Skin epidermis (tissue), 12 donors: Measurements from ENCODE around the gene CISD3.

ENCODE experiments used
- H3K27ac ChIP-seq, 21 experiments: fragments of 200-600 bp; sonication (generic) in 11 of 21; one replicate each; pipeline ENCODE4 v1.5.0; 2020; ENCODE audit warnings: mild to moderate bottlenecking in 3 of 21, inconsistent platforms in 2 of 21, moderate library complexity in 2 of 21
- H3K4me3 ChIP-seq, 7 experiments: fragments of 200-600 bp; sonication (generic) in 2 of 7; one replicate each; pipeline ENCODE4 v1.5.0; 2020; ENCODE audit warnings: inconsistent platforms in 2 of 7, mild to moderate bottlenecking in 2 of 7, moderate library complexity in 1 of 7

CISD3 gene

DNA sequence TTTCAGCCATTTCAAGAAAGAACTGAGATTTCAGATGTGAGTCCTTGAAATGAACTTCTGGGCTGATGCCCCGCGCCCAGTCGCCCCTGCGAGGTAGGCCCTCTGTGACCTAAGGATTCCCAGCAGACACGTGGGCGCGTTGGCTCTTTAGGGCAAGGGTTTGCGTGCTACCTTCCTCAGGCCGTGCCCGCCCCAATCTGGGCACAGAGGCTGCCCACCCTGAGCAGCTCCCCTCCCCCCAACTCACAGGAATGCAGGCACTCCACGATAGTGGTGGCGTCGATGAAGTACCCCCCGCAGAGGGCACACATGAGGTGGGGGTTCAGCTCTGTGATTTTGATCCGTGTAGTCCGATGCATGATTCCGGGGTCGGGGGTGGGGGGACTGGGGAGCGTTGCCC is 9.9 kb downstream of the CISD3 start:
- H3K27ac ChIP-seq, result no peak overlapping the region
- H3K4me3 ChIP-seq, result no peak overlapping the region

DNA sequence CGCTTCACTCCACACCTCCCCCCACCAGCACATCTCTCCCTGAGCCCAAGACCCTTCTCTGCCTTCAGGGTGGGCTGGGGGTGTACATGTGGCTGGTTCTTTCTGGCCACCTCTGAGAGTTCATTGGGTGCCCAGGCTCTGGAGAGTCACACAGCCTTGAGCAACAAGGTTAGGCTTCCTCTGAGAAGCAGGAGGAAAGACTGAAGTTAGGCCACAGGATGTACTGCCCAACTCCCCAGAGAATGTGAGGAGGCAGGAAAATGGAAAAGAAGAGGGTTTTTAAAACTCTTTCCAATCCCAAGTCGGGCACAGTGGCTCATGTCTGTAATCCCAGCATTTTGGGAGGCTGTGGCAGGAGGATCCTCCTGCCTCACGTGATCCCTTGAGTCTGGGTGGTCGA is 10.7 kb downstream of the CISD3 start:
- peak overlapping the region in 1 of 21 experiments; percentile 44 for H3K27ac ChIP-seq
- no peak overlapping the region for H3K4me3 ChIP-seq

DNA sequence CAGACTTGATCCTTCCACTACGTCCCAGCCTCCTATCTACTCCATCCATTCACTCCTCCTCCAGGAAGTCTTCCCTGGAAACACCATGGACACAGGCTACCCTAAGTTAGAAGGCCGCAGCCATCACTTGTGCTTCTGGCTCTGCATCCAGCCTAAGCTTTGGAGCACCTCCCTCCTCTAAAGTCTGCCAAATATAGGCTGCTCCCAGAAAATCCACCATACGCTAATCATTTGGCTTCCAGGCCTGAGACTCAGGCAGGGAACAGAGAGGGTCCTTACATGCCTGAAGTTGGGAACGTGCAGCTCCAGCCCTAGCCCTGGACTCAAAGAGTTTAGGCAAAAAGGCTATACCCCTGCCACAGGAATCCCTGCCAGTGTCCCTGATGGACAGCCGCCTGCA is 11.3 kb downstream of the CISD3 start:
- Histone ChIP-seq H3K4me3 (no peak overlapping the region), H3K27ac (peak overlapping the region in 7 of 21 experiments; percentile 19 to 87 (median 66))

DNA sequence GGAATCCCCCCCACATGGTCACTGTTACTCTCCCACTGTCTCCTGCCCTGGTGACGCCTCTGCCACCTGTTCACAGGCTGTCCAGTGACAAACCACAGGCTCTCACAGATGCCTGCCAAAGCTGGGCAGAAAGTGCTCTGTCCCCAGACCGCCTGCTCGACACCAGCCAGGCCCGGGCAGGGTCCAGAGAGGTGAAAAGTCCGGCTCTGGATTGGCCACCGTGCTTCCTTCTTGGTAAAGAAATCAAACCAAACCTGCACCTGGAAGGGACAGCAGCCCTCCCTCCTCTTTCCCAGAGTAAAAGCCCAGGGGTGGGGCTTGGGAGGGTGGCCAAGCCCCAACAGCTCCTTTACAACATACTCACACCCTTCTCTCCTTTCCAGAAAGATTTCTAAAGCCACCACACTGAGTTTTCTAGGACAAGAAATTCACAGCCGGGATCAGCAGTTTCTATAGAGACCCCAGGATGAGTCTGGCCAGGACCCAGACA is 11.8 kb downstream of the CISD3 start:
- H3K4me3 ChIP-seq, result no peak overlapping the region
- peak overlapping the region in 10 of 21 experiments; percentile 19 to 87 (median 65) for H3K27ac ChIP-seq

DNA sequence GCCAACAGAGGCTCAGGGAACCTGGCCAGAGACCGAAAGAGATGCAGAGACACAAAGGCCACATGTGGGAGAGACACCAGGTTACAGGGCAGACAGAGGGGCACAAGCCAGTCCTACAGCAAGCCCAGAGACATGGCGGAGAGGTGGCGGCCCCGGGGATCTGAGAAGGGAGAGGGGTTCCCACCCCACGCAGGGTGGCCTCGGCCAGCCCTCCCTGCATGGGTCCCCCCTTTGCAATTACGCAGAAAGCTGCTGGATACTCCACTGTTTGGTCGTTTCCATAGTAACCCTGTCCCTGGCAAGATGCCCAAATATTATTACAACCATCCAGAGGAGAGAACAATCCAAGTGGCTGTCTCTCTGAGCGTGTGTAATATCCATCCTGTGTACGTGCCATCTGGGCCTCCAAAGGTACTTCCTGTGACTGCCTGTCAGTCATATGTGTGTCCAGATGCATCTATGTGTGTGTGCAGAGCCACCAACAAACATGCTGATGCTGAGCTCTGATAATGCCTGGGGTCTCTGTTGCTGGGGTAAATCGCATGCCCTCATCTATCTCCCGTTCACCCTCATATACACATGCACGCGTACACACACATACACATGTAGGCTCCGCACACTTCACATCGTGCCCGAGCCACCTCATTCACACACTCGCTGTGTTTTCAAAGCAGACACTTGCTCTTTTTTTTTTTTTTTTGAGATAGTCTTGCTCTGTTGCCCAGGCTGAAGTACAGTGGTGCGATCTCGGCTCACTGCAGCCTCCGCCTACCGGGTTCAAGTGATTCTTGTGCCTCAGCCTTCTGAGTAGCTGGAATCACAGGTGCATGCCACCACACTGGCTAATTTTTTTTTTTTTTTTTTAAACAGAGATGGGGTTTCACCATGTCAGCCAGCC is 12.5 kb downstream of the CISD3 start:
- peak overlapping the region in 10 of 21 experiments; percentile 19 to 87 (median 65) for H3K27ac ChIP-seq
- H3K4me3 ChIP-seq, result no peak overlapping the region

DNA sequence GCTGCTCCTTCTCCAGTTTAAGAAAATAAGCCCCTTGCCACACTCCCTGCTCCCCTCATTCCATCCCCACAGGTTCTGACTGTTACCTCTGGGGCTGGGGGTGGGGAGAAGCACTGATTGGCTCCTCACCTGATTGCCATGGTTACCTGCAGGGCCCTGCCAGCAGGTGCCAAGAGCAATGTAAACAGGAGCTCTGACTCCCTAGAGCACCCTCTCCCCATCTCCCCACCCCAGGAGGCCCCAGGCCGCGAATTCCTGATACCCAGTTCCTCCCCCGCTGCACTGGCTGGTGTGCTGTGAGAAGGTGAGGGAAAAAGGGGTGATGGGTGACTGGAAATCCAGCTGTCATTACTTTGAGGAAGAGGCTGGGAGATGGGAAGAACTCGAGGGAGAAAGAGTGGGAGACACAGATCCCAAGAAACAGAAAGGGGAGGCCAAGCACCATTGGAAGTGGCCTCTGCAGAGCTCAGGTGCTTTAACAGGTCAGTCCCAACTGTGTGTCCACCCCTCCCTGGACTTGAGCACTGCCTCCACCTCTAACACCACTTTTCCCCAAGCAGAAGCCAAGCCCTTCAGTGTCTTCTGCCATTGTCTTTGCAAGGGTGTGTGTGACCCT is 13.5 kb downstream of the CISD3 start:
- no peak overlapping the region for H3K27ac ChIP-seq
- H3K4me3 ChIP-seq, result no peak overlapping the region

DNA sequence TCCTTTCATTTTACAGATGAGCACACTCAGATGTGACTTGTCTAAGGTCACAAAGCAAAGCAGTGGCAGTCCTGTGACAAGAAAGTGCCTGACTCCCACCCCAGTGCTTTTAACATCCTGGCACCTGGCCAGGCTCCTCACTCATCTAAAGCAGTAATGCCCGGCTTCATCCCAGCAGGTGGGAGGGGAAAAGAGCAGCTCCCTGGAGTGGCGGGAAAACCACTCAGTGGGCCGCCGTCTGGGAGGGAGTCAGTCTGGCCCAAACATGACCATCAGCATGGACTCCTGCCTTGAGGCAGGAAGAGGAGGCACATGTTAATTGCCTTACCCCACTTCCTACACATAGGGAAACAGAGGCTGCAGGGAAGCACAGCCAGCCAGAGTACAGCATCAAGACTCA is 15.4 kb downstream of the CISD3 start:
- Histone ChIP-seq H3K4me3 (no peak overlapping the region), H3K27ac (no peak overlapping the region)

DNA sequence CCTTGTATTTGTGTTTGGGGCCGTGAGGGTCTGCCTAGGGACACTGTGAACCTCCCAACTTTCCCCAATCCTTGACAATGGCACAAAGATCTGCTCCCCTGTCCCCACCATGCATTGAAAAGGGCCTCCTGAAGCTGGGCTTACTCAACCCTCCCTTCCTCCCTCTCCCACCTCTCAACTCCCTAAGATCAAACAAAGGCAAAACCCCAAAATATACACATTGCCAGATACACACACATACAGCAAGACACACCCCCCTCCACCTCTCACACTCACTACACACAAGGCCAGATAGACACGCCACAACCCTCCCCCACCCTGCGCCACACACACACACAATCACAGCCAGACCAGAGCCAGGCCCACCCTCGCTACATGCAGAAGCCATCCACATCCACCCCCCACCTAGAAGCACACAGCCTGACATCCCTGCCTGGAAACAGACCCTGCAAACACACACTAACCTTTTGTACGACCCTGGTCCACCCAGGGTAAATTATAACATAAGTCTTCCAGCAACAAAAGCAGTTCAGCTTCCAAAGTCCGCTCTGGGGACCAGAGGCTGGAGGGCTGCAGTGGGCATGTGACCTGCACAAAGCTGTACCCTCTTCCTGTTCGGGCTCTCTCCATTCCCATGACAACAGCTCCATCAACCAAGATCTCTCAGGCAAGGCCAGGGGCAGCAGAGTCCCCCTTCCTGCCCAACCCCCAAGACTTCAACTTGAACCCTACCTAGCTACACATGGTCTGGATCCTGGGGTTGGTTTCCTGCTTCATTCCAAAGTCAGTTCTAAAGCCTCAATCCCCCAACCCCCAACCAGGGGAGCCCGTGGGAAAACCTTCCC is 16.1 kb downstream of the CISD3 start:
- Histone ChIP-seq H3K27ac (peak overlapping the region in 8 of 21 experiments; percentile 75 to 87 (median 84)), H3K4me3 (peak overlapping the region in 4 of 7 experiments; percentile 57 to 72 (median 69))

DNA sequence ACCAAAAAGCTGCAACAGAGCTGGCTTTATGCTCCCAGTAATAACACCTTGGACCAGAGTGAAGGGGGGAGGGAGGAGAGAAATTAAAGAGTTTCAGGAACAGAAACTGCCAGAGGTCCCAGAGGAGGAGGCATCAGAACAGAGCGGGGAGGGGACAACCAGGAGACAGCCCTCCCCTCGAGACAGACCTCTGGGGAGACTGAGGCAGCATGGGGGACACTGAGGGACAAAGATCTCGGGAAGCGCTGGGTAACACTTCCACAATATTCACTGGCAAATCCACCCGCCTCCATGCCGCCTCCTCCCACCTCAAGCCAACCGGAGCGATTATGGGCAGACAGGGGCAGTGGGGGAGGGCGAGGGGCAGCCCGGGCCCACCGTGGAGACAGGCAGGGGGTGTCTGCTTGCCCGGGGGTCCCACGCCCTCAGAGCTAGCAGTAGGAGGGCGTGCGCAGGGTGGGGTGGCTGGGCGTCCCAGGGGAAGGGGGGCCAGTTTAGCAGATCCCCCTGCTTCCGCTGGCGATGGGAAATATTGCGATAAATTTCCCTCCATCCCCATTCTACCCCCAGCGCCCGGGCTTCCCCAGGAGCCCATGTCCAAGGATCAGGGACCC is 16.8 kb downstream of the CISD3 start:
- Histone ChIP-seq H3K27ac (peak overlapping the region in 16 of 21 experiments; percentile 71 to 93 (median 82)), H3K4me3 (peak overlapping the region; percentile 43 to 74 (median 68))

DNA sequence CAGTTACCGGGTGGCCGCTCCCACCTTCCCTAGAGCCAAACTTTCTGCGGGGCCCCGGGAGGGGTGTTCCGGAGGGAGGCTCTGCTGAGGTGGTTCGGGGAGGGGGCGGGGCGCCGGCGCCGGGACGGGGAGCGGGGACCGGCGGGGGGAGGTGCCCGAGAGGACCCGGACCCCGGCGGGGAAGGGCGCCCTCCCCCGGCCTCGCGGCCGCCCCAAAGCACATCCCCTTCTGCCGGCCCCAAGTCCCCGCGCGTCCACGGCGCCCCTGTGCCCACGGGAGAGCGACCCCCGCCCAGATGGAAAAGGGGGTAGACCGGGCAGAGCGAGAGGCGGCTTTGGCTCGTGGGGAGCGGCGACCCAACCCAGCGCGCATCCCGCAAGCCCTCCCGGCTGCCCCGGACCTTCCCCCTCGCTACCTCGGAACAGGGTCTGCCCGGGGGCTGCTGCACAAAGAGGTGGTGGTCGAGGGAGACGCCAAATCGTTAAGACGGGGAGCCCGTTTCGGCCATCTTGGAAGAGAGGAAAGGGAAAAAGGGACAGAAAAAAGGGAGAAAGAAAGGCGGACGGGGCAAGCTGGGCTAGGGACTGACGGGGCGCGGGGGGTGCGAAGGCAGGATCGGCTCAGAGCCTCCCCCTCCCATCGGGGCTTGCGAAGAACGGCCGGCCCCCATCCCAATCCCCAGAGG is 17.5 kb downstream of the CISD3 start:
- peak overlapping the region; percentile 43 to 74 (median 68) for H3K4me3 ChIP-seq
- peak overlapping the region; percentile 8 to 93 (median 80) for H3K27ac ChIP-seq

DNA sequence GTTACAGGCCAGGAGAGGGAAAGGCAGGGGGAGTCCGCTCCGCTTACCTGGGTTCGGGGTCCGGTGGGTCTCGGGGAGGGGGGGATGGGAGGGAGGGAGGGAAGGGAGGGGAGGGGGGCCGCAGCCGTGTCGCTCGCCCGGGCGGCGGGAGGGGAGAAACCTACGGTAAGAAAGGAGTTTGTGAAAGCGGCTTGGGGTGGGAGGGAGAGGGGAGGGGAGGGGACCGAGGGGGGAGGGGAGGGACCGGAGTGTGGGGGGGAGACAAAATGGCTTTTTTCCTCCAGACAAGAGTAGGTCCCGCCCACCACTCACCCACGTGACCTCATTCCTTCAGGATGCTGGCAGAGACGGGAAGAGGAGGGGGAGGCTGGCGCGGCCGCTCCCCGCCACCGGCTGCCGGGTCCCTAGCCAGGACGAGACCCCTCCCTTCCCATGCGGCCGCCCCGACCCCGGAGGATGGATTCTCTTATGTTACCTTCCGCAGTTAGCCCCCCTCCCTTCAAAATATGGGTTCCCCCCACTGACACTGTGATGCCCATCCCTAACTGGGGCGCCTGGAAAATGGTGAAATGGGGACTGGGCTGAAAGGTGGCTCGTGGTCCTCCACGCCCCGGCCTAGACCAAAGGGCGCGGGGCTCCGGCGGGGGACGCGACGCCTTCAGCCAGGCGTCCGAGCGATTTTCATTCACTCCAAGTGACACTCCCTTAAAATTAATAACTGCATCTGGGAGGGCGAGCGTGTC is 18.2 kb downstream of the CISD3 start, which contains the start of gene PCGF2:
TSS of gene PCGF2 (minus strand) at position 188 of the 743 bp plus-strand sequence. CDS start 7,934 bp downstream, outside the sequence.
- Histone ChIP-seq H3K4me3 (peak within 1 kb of the TSS; percentile 43 to 74 (median 68)), H3K27ac (peak within 1 kb of the TSS; percentile 8 to 93 (median 80))

DNA sequence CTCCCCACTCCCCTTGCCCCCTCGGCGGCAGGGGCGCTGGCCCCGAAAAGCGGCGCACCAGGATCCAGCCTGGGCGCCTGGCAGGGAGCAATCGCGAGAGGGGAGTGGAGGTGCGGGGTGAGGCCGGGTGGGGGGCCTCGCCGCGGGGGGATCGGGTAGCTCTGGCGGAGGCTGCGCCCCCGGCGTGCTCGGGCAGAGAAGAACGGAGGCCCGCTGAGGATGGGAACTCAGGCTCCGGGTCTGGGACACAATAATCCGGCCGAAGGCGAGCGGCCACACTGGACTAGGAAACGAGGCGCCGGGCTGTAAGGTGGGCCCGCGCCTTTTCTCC is 18.7 kb downstream of the CISD3 start:
- Histone ChIP-seq H3K4me3 (peak overlapping the region; percentile 43 to 74 (median 68)), H3K27ac (peak overlapping the region in 20 of 21 experiments; percentile 30 to 93 (median 78))

DNA sequence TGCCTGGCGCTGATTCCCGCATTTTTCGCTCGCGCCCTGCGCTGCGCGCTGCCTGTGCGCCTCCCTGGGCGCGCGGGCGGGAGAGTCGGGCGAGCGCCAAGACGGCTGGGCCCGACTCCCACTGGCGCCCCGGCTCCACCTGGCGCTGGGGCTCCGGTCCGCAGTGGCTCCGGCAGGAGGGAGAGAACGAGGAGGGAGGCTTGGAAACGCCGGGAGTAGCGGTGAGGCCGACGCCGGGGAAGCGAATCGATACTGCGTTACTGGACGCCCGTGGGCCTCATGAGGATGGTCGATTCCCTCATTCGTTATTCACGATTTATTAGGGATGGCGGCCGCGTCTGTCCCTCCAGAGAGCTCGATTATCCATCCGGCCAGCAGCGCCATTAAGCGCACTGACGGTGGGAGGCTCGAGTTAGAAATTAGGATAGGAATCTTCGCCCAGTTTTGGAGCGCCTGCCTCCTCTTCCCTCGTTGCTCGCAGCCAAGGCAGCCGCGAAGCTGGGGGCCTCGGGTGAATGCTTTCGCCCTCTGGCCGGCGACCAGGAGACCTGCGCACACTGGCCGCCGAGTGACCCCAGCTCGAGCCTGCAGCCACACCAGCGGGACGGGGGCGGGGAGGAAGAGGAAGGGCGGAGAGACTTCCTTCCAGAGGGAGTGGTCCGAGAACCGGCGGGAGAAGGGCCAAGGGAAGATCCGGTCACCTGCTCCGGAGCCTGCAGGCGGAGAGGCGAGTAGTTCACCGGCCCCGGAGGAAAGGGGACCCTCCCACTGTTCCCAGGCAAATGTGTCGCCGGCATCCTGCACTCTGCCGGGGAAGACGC is 19.3 kb downstream of the CISD3 start:
- peak overlapping the region; percentile 43 to 74 (median 68) for H3K4me3 ChIP-seq
- H3K27ac ChIP-seq, result peak overlapping the region; percentile 30 to 93 (median 78)

DNA sequence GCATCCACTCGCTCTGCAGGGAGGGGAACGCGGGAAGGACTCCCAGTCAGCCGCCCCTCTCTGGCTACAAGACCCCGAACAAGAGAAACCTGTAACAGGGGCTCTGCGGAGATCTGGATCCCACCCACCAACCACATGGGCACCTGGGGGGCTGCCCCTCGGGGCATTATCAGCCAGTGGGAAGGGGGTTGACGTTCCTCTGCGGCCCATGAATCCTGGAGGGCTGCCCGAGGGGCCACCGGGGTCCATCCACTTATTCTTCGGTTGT is 19.8 kb downstream of the CISD3 start:
- peak overlapping the region in 16 of 21 experiments; percentile 41 to 93 (median 76) for H3K27ac ChIP-seq
- peak overlapping the region; percentile 43 to 74 (median 68) for H3K4me3 ChIP-seq

DNA sequence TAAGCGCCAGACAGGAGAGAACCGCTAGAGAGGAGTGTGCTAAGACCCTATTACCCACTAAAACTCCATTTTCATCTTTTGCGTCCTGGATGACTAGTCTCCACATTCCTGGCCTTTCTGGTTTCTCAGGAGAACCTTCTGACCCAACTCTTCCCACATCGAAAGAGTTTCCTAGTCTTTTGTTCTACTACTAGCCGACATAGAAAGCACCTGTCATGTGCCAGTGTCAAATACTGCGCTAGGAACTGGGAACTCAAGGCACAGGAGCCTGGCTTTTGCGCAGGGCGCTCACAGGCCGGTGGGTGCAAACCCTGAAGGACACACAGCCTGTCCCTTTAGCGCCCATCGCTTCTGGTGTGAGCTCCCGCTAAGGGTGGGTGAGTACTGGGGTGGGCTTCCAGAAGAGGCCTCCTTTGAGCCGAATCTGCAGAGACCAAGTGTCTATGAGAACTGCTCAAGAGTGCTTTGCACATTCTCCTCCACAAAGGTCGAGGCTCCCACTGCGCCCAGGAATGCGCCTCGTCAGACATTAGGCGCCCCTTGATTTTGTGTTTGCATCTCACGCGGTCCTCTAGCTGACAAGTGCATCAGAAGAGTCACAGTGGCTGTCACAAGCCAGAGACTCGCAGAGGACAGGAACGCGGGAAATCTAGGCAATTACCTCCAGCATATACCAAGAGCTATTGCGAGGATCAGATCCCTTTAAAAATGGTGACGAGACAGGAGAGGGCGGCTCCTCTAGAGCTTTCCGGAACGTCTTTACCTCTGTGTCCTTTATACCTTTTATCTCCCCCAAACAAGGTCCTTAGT is 20.4 kb downstream of the CISD3 start:
- H3K4me3 ChIP-seq, result peak overlapping the region; percentile 43 to 98 (median 72)
- H3K27ac ChIP-seq, result peak overlapping the region in 16 of 21 experiments; percentile 41 to 93 (median 76)

DNA sequence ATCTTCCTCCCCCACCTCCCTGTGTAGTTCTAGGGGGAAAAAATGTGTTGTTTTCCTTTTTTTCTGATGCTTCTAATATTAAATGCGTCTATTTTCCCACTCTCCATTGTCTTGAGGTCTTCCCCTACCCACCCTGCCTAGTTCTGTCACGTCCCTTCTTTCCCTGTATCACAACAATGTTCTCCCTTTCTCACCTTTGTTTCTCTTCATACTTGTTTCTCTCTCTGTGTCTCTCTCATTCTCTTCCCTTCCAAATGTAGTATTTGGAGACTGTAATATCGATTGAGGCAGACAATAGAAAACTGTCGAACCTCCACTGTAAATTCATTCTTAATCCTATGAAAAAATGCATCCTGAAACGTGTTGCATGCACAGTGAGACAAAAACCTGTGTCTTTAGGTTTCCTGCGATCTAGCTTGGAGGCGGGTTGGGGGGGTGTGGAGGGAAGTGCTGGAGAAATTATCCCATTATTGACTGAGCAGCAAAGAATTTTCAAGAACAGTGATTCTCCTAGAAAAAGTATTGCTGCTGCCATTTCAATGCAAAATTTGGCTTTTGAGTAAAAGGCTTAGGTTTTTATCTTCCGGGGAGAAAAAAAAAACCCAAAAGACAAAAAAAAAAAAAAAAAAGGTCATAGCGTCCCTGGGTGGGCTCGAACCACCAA is 21.1 kb downstream of the CISD3 start:
- Histone ChIP-seq H3K4me3 (peak overlapping the region; percentile 66 to 98 (median 83)), H3K27ac (peak overlapping the region in 16 of 21 experiments; percentile 36 to 97 (median 84))
